ENCODE measurements around the gene DPEP2.
"Not testable (repeated sequence)": the region's sequence is repeated elsewhere in the genome, so short reads cannot be mapped to it uniquely, and the experiment has no call there.

Gene DPEP2

DNA sequence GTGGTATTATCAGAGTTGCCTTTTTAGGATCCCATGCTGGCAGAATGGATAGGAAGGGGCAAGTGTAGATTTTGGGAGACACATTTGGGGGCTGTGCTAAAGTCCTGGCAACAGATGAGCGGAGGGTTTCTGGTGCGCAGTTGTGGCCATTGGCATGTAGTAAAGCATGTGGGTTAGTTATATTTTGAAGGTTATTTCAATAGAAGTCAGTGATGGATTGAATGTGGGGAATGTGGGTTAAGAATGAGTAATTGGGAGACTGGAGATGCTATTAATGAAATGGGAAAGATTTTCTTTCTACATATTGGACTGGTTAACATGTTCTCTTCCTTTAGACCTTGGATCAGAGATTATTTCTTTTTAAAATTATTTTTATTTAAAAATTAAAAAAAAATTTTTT lies 33.8 kb upstream of the DPEP2 start:
- no peak for DNase-seq (ENCODE audit: low read depth)
- no peak overlapping the region for H3K4me3 ChIP-seq (replicated peaks; ENCODE audit: low read depth, low read length)
- no peak for TF ChIP-seq CTCF (IDR thresholded peaks at IDR 0.05; ENCODE audit: low read length, missing control alignments)

DNA sequence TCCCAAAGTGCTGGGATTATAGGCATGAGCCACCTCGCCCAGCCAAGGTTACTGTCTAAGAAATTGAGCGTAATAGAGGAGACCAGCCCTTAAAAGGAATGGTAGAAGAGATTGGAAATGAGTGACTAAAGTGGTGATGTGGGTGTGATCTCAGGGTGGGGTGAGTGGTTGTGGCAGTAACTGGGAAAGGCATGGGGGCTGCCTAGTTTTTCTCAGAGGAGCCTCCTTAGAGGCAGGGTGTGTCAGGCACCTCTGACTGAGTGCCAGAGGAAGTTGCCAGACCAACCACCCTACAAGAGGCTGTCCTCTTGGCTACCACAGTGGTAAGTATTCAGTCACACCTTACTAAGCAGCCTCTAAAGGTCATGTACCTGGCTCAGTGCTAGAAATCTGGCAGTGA lies 32.7 kb upstream of the DPEP2 start:
- no peak for DNase-seq (ENCODE audit: low read depth)
- H3K4me3 ChIP-seq (replicated peaks; ENCODE audit: low read depth, low read length), result no peak overlapping the region
- TF ChIP-seq CTCF (IDR thresholded peaks at IDR 0.05; ENCODE audit: low read length, missing control alignments), result no peak

- H3K4me3 ChIP-seq (replicated peaks; ENCODE audit: low read depth, low read length), result not testable (repeated sequence)
- DNase-seq (ENCODE audit: low read depth), result peak; percentile 53
These were observed 30.8 kb upstream of the DPEP2 start for GRCh38 chr16:68030108-68030507.

- no peak for DNase-seq (ENCODE audit: low read depth)
- no peak overlapping the region for H3K4me3 ChIP-seq (replicated peaks; ENCODE audit: low read depth, low read length)
- TF ChIP-seq CTCF (IDR thresholded peaks at IDR 0.05; ENCODE audit: low read length, missing control alignments), result no peak
These were observed 29.7 kb upstream of the DPEP2 start for GRCh38 chr16:68028996-68029395.

DNA sequence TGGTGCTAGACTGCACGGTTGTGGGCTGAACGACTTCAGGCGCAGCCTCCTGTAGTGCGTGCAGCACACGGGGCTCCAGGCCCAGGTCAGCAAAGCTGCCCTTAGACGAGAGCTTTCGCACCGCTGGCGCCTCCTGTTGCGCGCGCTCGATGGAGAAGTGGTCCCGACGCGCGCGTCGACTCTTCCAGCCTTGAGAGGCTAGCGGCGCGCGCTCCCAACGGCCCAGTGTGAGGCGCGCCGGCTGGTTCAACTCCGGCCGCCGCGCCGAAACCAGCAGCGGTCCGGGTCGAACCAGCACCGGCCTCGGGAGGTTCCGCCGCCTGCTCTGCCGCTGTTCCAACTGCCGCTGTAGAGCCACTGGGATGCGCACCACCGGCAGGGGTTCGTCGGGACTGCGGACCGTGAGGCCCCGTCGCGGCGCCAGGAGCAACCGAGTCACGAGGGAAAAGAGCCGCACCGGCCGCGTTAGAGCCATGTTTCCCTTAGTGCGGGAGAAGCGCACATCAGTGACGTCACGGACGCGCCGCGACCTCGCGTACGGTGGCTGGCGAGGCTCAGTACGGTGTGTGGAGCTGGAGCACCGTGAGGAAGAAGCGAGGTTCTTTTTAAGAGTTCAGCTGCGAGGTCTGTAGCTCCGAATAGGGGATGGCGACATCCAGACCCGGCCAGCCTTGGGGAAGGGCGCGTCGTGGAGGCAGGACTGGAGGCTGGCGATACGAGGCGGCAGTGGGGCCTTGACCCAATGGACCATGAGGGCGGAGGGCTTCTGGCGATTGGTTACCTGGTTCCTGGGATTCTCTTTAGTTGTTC lies 23.6 kb upstream of the DPEP2 start, which contains the start of the genes DDX28 and DUS2:
Gene DDX28 (minus strand): TSS at position 505 of the 810 bp plus-strand sequence. CDS start 30 bp downstream, at position 475.
Gene DUS2 (plus strand): TSS at position 557 of the 810 bp plus-strand sequence. CDS start 14,740 bp downstream, outside the sequence.
- TF ChIP-seq CTCF (IDR thresholded peaks at IDR 0.05; ENCODE audit: low read length, missing control alignments), result no peak
- H3K4me3 ChIP-seq (replicated peaks; ENCODE audit: low read depth, low read length), result peak within 1 kb of the TSS; percentile 97
- peak; percentile 94 for DNase-seq (ENCODE audit: low read depth)

DNA sequence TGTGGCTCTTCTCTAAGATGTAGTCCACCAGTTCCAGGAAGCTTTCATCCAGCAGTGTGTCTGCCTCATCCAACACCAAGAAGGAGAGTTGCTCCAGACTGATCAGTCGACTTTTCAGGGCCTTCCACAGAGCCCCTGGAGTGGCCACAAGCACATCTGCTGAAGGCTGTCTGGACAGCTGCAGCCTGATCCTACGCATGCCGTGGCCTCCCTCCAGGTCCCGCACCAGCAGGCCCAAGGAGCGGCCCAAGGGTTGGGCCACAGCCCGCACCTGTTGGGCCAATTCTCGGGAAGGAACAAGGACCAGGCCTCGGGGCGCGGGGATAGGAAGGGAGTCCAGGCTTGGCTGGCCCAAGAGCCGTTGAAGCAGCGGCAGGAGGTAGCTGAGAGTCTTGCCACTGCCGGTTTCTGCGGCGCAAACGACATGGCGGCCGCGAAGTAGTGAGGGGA lies 23.0 kb upstream of the DPEP2 start:
- DNase-seq (ENCODE audit: low read depth), result no peak
- no peak for TF ChIP-seq CTCF (IDR thresholded peaks at IDR 0.05; ENCODE audit: low read length, missing control alignments)
- H3K4me3 ChIP-seq (replicated peaks; ENCODE audit: low read depth, low read length), result peak overlapping the region; percentile 97

GRCh38 chr16:68021490-68021889 lies 22.2 kb upstream of the DPEP2 start:
- TF ChIP-seq CTCF (IDR thresholded peaks at IDR 0.05; ENCODE audit: low read length, missing control alignments), result no peak
- H3K4me3 ChIP-seq (replicated peaks; ENCODE audit: low read depth, low read length), result no peak overlapping the region

More at GRCh38 chr16:68021490-68021889, 22.2 kb upstream of the DPEP2 start:
- no peak for DNase-seq (ENCODE audit: low read depth)

Data from fibroblast of pulmonary artery (primary cell).